ENCODE results near the gene ITGB3.

- TF ChIP-seq JUN (IDR thresholded peaks at IDR 0.05; ENCODE audit: low read depth, low read length) (no peak), TBP (IDR thresholded peaks at IDR 0.05; ENCODE audit: low read depth, low read length) (no peak), CTCF (IDR thresholded peaks at IDR 0.05; ENCODE audit: control extremely low read depth in 1 of 3, insufficient read depth in 1 of 3, low read depth in 1 of 3, low read length in 3 of 3) (no peak), SRF (IDR thresholded peaks at IDR 0.05; ENCODE audit: low read depth, low read length) (no peak), SIX5 (IDR thresholded peaks at IDR 0.05; ENCODE audit: low read depth, low read length) (no peak), EZH2 (IDR thresholded peaks at IDR 0.05; ENCODE audit: low read depth, low read length, severe bottlenecking) (no peak), SUZ12 (IDR thresholded peaks at IDR 0.05; ENCODE audit: low read length) (no peak), GABPA (IDR thresholded peaks at IDR 0.05; ENCODE audit: borderline replicate concordance, insufficient read depth, low read length) (no peak), RFX5 (IDR thresholded peaks at IDR 0.05; ENCODE audit: borderline replicate concordance, low read depth, low read length) (no peak)
Observed at GRCh38 chr17:47352848-47353247, 99.2 kb downstream of the ITGB3 start.
